ENCODE results near the gene CD3D.

Gene CD3D

DNA sequence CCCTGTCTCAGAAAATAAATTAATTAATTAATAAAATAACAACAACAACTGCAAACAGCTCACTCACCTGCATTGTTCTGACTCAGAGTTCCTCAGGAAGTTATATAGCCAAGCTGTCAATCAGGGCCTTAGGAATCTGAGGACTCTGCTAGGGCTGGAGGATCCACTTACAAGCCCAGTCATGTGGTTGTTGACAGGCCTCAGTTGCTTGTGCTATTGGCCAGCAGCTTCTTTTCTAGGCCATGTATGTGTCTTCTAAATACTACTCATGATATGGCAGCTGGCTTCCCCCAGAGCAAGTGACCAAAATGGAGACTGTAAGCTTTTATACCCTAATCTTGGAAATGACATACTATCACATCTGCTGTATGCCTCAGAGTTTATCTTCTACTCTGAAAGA, 38.1 kb upstream of the CD3D start:
- no peak overlapping the region for H2AFZ ChIP-seq (ENCODE audit: low read length)
- H3K4me1 ChIP-seq (ENCODE audit: insufficient read depth, low read length, poor library complexity, severe bottlenecking) = no peaks in the 10 kb centered on the region
- TF ChIP-seq EZH2phosphoT487 (IDR thresholded peaks at IDR 0.05; ENCODE audit: borderline replicate concordance) = no peak
- TF ChIP-seq, protein P1, sequence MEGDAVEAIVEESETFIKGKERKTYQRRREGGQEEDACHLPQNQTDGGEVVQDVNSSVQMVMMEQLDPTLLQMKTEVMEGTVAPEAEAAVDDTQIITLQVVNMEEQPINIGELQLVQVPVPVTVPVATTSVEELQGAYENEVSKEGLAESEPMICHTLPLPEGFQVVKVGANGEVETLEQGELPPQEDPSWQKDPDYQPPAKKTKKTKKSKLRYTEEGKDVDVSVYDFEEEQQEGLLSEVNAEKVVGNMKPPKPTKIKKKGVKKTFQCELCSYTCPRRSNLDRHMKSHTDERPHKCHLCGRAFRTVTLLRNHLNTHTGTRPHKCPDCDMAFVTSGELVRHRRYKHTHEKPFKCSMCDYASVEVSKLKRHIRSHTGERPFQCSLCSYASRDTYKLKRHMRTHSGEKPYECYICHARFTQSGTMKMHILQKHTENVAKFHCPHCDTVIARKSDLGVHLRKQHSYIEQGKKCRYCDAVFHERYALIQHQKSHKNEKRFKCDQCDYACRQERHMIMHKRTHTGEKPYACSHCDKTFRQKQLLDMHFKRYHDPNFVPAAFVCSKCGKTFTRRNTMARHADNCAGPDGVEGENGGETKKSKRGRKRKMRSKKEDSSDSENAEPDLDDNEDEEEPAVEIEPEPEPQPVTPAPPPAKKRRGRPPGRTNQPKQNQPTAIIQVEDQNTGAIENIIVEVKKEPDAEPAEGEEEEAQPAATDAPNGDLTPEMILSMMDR (conservative IDR thresholded peaks at IDR 0.05; ENCODE audit: low read length) = no peak
- no peaks in the 10 kb centered on the region for H3F3A ChIP-seq (ENCODE audit: low read depth)
- no peaks in the 10 kb centered on the region for H3K9me3 ChIP-seq (ENCODE audit: insufficient read depth, low read depth, low read length)
- H3K4me3 ChIP-seq (ENCODE audit: low read length, poor library complexity, severe bottlenecking) = no peak overlapping the region
- no peak overlapping the region for H3K4me2 ChIP-seq (ENCODE audit: low read depth, low read length, poor library complexity, severe bottlenecking)
- H3K9ac ChIP-seq (ENCODE audit: low read depth, low read length, poor library complexity, severe bottlenecking) = no peak overlapping the region
- peaks cover 58% of the 10 kb centered on the region; the same call in 1 of the 2 replicates for H3K36me3 ChIP-seq (ENCODE audit: insufficient read depth, low read length)
- H3K9me2 ChIP-seq (replicated peaks; ENCODE audit: low read depth, low read length) = no peaks in the 10 kb centered on the region
- no peaks in the 10 kb centered on the region for H4K20me1 ChIP-seq (ENCODE audit: insufficient read depth, low read length, poor library complexity, severe bottlenecking)
- no peaks in the 10 kb centered on the region for H3K27me3 ChIP-seq (ENCODE audit: insufficient read depth, low read length, poor library complexity, severe bottlenecking)
- H3K79me2 ChIP-seq (ENCODE audit: insufficient read depth, low read length) = no peaks in the 10 kb centered on the region

DNA sequence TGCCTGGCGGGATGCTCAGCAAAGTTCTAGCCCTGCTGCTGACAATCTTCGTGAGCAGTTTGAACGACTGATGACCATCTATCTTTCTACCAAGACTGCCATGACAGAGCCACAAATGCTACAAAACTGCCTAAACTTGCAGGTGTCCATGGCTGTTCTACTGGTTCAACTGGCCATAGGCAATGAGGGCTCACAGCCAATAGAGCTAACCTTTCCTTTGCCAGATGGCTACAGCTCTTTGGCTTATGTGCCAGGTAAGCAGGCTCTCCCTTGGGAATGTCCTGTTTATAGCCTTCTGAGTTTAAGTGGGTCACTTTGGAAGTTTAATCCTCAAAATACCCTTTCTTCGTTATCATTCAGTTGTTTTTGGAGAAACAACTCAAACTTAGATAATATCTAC, 37.0 kb upstream of the CD3D start:
- Histone ChIP-seq H3K9me3 (ENCODE audit: insufficient read depth, low read depth, low read length) (no peaks in the 10 kb centered on the region), H3K4me1 (ENCODE audit: insufficient read depth, low read length, poor library complexity, severe bottlenecking) (no peaks in the 10 kb centered on the region), H3K27me3 (ENCODE audit: insufficient read depth, low read length, poor library complexity, severe bottlenecking) (no peaks in the 10 kb centered on the region), H2AFZ (ENCODE audit: low read length) (no peak overlapping the region), H3K79me2 (ENCODE audit: insufficient read depth, low read length) (no peaks in the 10 kb centered on the region), H3K36me3 (ENCODE audit: insufficient read depth, low read length) (peaks cover 54% of the 10 kb centered on the region; the same call in 1 of the 2 replicates), H3F3A (ENCODE audit: low read depth) (no peaks in the 10 kb centered on the region), H3K4me3 (ENCODE audit: low read length, poor library complexity, severe bottlenecking) (no peak overlapping the region), H3K9me2 (replicated peaks; ENCODE audit: low read depth, low read length) (no peaks in the 10 kb centered on the region), H3K9ac (ENCODE audit: low read depth, low read length, poor library complexity, severe bottlenecking) (no peak overlapping the region), H3K4me2 (ENCODE audit: low read depth, low read length, poor library complexity, severe bottlenecking) (no peak overlapping the region), H4K20me1 (ENCODE audit: insufficient read depth, low read length, poor library complexity, severe bottlenecking) (no peaks in the 10 kb centered on the region)
- TF ChIP-seq, protein P1 (conservative IDR thresholded peaks at IDR 0.05; ENCODE audit: low read length) = no peak
- no peak for TF ChIP-seq EZH2phosphoT487 (IDR thresholded peaks at IDR 0.05; ENCODE audit: borderline replicate concordance)

GRCh38 chr11:118375978-118376377, 33.5 kb upstream of the CD3D start:
- TF ChIP-seq EZH2phosphoT487 (IDR thresholded peaks at IDR 0.05; ENCODE audit: borderline replicate concordance) = no peak
- TF ChIP-seq, protein P1 (conservative IDR thresholded peaks at IDR 0.05; ENCODE audit: low read length) = no peak
- Histone ChIP-seq H3K4me3 (ENCODE audit: low read length, poor library complexity, severe bottlenecking) (no peak overlapping the region), H3F3A (ENCODE audit: low read depth) (no peaks in the 10 kb centered on the region), H3K27me3 (ENCODE audit: insufficient read depth, low read length, poor library complexity, severe bottlenecking) (no peaks in the 10 kb centered on the region), H3K4me1 (ENCODE audit: insufficient read depth, low read length, poor library complexity, severe bottlenecking) (no peaks in the 10 kb centered on the region), H3K36me3 (ENCODE audit: insufficient read depth, low read length) (peaks cover 56% of the 10 kb centered on the region; the same call in 1 of the 2 replicates), H4K20me1 (ENCODE audit: insufficient read depth, low read length, poor library complexity, severe bottlenecking) (no peaks in the 10 kb centered on the region), H3K9me3 (ENCODE audit: insufficient read depth, low read depth, low read length) (no peaks in the 10 kb centered on the region), H3K9ac (ENCODE audit: low read depth, low read length, poor library complexity, severe bottlenecking) (no peak overlapping the region), H2AFZ (ENCODE audit: low read length) (no peak overlapping the region), H3K4me2 (ENCODE audit: low read depth, low read length, poor library complexity, severe bottlenecking) (no peak overlapping the region), H3K79me2 (ENCODE audit: insufficient read depth, low read length) (no peaks in the 10 kb centered on the region), H3K9me2 (replicated peaks; ENCODE audit: low read depth, low read length) (no peaks in the 10 kb centered on the region)

Measured in Loucy (cell line).